Esophagus muscularis mucosa (tissue), 4 donors: ENCODE data around the gene NBEA. TPM values are rescaled to one million over a fixed set of nuclear protein-coding genes. Genes with fewer than 3 reads are reported as not detected.

ENCODE experiments used
- DNase-seq: peaks from one replicate; pipeline ENCODE4 v3.0.0-alpha.2; 2017; ENCODE audit errors: extremely low spot score
- H3K27ac ChIP-seq, 4 donors: fragments of 200-600 bp; sonication (generic); replicated peaks in 1 of 4; 1 replicate in 3 of 4; 2 replicates in 1 of 4; pipeline ENCODE4 v1.5.1; 2016 to 2019; ENCODE audit warnings: mild to moderate bottlenecking in 1 of 4
- H3K27me3 ChIP-seq, 4 donors: fragments of 200-600 bp; sonication (generic); one replicate each; pipeline versions ENCODE4 v1.5.1 to v1.6.0; 2016 to 2019
- H3K36me3 ChIP-seq, 4 donors: fragments of 200-600 bp; sonication (generic); one replicate each; pipeline ENCODE4 v1.5.1; 2016 to 2019
- H3K4me1 ChIP-seq, 4 donors: fragments of 200-600 bp; sonication (generic); one replicate each; pipeline ENCODE4 v1.5.1; 2016 to 2019
- H3K4me3 ChIP-seq, 4 donors: fragments of 200-600 bp; sonication (generic); 1 replicate in 2 of 4; 2 replicates in 2 of 4; pipeline ENCODE4 v1.5.1; 2016 to 2019; ENCODE audit warnings: mild to moderate bottlenecking in 4 of 4, moderate library complexity in 1 of 4
- H3K9me3 ChIP-seq, 4 donors: fragments of 200-600 bp; sonication (generic); 1 replicate in 3 of 4; 2 replicates in 1 of 4; pipeline ENCODE4 v1.5.1; 2016 to 2019
- CTCF ChIP-seq, 3 experiments: fragments of 200-600 bp in 2 of 3; fragments of 450-650 bp in 1 of 3; sonication (generic) in 2 of 3; IDR thresholded peaks; one replicate each; pipeline ENCODE4 v1.5.1; 2017 to 2019; ENCODE audit warnings: antibody characterized with exemption in 3 of 3, mild to moderate bottlenecking in 2 of 3, moderate library complexity in 1 of 3
- EP300 ChIP-seq: sonication (generic); formaldehyde crosslinking; IDR thresholded peaks from one replicate; pipeline ENCODE4 v1.6.1; 2017; ENCODE audit warnings: antibody characterized with exemption
- POLR2A ChIP-seq: fragments of 450-650 bp; IDR thresholded peaks from one replicate; pipeline ENCODE4 v1.6.1; 2017; ENCODE audit warnings: antibody characterized with exemption, moderate library complexity, mild to moderate bottlenecking, low read depth
- POLR2AphosphoS5 ChIP-seq, 2 donors: sonication (generic); formaldehyde crosslinking; IDR thresholded peaks; one replicate each; pipeline ENCODE4 v1.6.1; 2017; ENCODE audit warnings: antibody characterized with exemption in 2 of 2
- WGBS: methylation state at CpG from one replicate; pipeline ENCODE4 v1.1.5; 2018; 5-methylcytosine and 5-hydroxymethylcytosine counted together
- intact Hi-C: fragments of 100-400 bp; cut with DNase I; formaldehyde crosslinking; loops from one replicate; pipeline ENCODE4 v1.15.1; 2023
- total RNA-seq, 4 donors: library from RNA; depleted of rRNA; stranded (reverse); fragments of >200 nt; gene quantifications; one replicate each; pipeline versions ENCODE4 v1.1.0 to v1.2.1, GENCODE V29; 2016

The NBEA gene
- total RNA-seq, 4 donors from 2014 or later, result 21.0 to 30.8 (median 25.0) TPM

DNA sequence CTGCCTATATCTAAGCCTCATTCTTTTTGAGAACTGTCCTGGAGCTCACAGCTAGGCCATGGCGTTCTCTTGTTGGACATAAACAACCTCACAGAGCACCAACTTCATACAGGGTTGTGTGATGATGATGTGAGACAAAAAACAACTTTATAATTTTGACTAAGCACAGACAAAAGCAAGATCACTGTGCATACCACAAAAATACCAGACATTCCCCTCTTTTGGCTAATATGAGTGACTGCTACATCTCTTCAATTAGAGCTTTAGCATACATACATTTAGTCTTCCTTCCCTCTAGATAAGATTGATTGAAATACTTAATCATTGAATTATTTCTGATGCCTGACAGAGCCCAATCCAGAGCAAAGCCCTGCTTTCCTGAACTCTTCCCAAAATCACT is 526.1 kb downstream of the NBEA start:
- Histone ChIP-seq H3K4me3 (no peak overlapping the region), H3K9me3 (no peaks in the 10 kb centered on the region), H3K36me3 (no peaks in the 10 kb centered on the region), H3K27ac (no peak overlapping the region), H3K27me3 (no peaks in the 10 kb centered on the region), H3K4me1 (peaks cover 4 to 21% (median 14%) of the 10 kb centered on the region in 4 donors)
- TF ChIP-seq EP300 (no peak), POLR2AphosphoS5 (IDR thresholded peaks at IDR 0.05) (no peak), POLR2A (no peak), CTCF (IDR thresholded peaks at IDR 0.05) (no peak)
- intact Hi-C loops, result no loop called here
- DNase-seq, result no peak
- WGBS, result 100% methylated on average over 1 of the region's 1 CpG

DNA sequence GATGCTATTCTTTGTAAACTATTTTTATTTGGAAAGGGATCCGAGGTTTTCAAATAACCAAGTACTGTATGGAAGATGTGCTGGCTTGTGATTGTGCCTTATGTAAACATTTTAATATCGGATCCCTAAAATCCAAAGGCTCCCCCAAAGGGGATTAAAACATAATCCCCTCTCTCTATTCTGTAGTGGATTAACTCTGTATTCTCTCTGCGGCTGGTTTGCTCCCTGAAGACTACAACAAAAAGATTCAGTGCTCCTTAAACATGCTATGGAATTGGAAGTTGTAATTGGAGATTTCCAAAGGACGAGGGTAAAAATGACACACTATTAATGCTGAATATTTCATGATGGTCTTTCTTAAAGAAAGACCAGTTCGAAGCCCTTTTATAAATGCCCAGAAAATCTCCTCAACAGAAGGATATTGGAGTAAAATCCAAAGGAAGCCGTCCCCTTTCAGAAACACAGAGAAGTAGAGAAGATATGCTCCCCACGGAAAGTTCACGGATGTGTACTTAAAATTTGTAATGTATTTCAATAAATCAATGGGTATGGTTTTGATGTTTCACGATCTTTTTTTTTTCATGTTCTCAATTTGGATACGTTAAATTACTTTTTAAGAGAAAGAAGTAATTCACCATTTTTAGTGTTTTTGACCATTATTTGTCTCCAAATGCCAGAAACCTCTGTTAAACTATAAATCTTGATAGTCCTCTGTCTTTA is 527.9 kb downstream of the NBEA start:
- WGBS, result 67% methylated on average over 10 of the region's 10 CpGs
- H3K27ac ChIP-seq, result peak overlapping the region; percentile 79 to 86 (median 84)

DNA sequence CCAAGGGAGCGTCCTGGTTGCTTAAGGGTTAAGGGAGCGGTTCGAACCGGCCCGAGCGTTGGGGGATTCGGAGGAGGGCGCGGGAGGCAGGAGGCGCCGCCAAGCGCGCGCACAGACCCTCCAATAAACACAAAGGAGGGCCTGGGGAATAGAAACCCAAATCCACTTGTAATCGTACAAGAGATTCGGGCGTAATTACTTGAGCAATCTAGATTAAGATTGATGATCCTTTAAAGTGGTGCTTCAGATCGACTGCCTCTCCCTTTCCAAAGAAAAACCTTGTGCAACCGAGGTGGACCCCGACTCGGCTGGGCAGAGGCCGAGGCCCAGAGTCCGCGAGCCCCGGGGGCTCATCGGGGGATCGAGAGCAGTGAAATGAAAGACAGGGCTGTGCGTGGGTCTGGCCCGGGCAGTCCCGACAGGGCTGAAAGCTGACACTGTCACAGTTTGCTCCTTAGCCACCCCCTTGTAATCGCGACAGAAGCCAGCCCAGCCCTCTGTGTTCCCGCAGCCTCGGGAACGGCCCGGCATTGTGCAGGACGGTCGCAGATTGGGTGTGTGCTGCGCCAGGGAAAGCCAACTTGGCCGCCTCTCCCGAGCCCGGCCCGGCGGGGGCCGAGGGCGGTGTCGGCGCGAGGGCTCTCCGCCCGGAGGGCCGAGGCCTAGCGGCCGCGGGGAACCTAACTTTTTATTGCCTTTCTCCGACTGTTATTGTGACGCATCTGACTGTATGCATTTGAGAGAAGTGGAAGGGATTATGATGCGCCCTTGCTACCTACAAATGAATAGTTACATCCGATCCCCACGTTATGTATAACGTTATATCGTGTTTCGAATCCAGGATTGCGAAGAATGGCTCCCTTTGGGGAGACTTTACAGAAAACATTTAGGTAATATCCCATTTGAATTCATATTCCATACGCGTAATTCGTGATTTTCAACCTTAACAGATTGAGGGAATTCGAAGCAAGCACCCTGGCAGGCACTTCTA is 528.9 kb downstream of the NBEA start:
- peaks cover 4 to 21% (median 14%) of the 10 kb centered on the region in 4 donors for H3K4me1 ChIP-seq
- intact Hi-C loops, result no loop called here
- 25% methylated on average over 39 of the region's 68 CpGs for WGBS
- no peaks in the 10 kb centered on the region for H3K27me3 ChIP-seq
- TF ChIP-seq POLR2AphosphoS5 (IDR thresholded peaks at IDR 0.05) (peak in 1 of 2 donors; percentile 41), CTCF (IDR thresholded peaks at IDR 0.05) (peak in 1 of 3 experiments; percentile 15), EP300 (no peak), POLR2A (no peak)
- peak overlapping the region; percentile 54 to 63 (median 60) for H3K4me3 ChIP-seq
- H3K27ac ChIP-seq, result peak overlapping the region; percentile 79 to 86 (median 84)
- H3K9me3 ChIP-seq, result no peaks in the 10 kb centered on the region
- H3K36me3 ChIP-seq, result no peaks in the 10 kb centered on the region
- DNase-seq, result no peak

More for the DNA sequence above, 527.9 kb downstream of the NBEA start:
- Histone ChIP-seq H3K4me3 (peak overlapping the region; percentile 54 to 63 (median 60)), H3K36me3 (no peaks in the 10 kb centered on the region), H3K4me1 (peaks cover 4 to 21% (median 14%) of the 10 kb centered on the region in 4 donors), H3K27me3 (no peaks in the 10 kb centered on the region), H3K9me3 (no peaks in the 10 kb centered on the region)
- no peak for TF ChIP-seq POLR2AphosphoS5 (IDR thresholded peaks at IDR 0.05)
- no peak for TF ChIP-seq CTCF (IDR thresholded peaks at IDR 0.05)
- TF ChIP-seq POLR2A, result no peak
- TF ChIP-seq EP300, result no peak
- intact Hi-C loops, result no loop called here
- no peak for DNase-seq

- peak overlapping the region; percentile 21 to 62 (median 56) for H3K4me3 ChIP-seq
- WGBS, result 73% methylated on average over 28 of the region's 28 CpGs
- DNase-seq, result no peak
- intact Hi-C loops, result no loop called here
- H3K36me3 ChIP-seq, result no peaks in the 10 kb centered on the region
- H3K27me3 ChIP-seq, result no peaks in the 10 kb centered on the region
- peak overlapping the region in 3 of 4 donors; percentile 83 to 86 (median 84) for H3K27ac ChIP-seq
- peaks cover 4 to 21% (median 15%) of the 10 kb centered on the region in 4 donors for H3K4me1 ChIP-seq
- no peaks in the 10 kb centered on the region for H3K9me3 ChIP-seq
- TF ChIP-seq POLR2A, result no peak
- no peak for TF ChIP-seq POLR2AphosphoS5 (IDR thresholded peaks at IDR 0.05)
- no peak for TF ChIP-seq CTCF (IDR thresholded peaks at IDR 0.05)
- TF ChIP-seq EP300, result no peak
These were observed 529.7 kb downstream of the NBEA start for GRCh38 chr13:35471706-35472322.
